HCT116 (cell line): Measurements from ENCODE around the gene CMPK2. TPM values are rescaled to one million over a fixed set of nuclear protein-coding genes. Genes with fewer than 3 reads are reported as not detected.

Experiments
- ATAC-seq: fragments of 200-7000 bp; cut with Tn5 transposase; 2 replicates; pipeline ENCODE4 v1.9.1; 2020; ENCODE audit warnings: mild to moderate bottlenecking, moderate library complexity
- BruUV-seq: library from RNA; stranded (reverse); fragments of 400-500 nt; replicated peaks from 2 replicates; lab custom pipeline; 2021; lab: Mats Ljungman, UMichigan
- CTCF ChIA-PET: fragments of 300-600 bp; sonication (Branson Sonifier 250); formaldehyde crosslinking; loops from one replicate; lab custom pipeline; 2021; ENCODE audit warnings: antibody characterized with exemption; lab: Charles Lee
- POLR2A ChIA-PET: fragments of 300-600, 350-600 bp; sonication (Branson Sonifier 250); formaldehyde crosslinking; loops from one replicate; lab custom pipeline; 2021; ENCODE audit warnings: antibody characterized with exemption; lab: Charles Lee
- RAD21 ChIA-PET, 2 experiments: fragments of 300-600 bp; sonication (Branson Sonifier 250); formaldehyde crosslinking; loops; one replicate each; lab custom pipeline; 2023; ENCODE audit warnings: low total read pairs in 2 of 2; ENCODE audit not compliant: uncharacterized antibody in 2 of 2, unreplicated experiment in 2 of 2, low non-redundant PET in 1 of 2; lab: Charles Lee
- DNase-seq: peaks from one replicate; pipeline ENCODE4 v3.0.0-alpha.2; 2010; ENCODE audit warnings: low read depth, low spot score
- H2AFZ ChIP-seq: fragments of 200-600 bp; shearing (Covaris generic), sonication (generic); 2 replicates; pipeline ENCODE4 v1.6.1; 2017; ENCODE audit warnings: low read depth, mixed run types, mixed read lengths, antibody characterized with exemption, low read length; ENCODE audit not compliant: poor library complexity, severe bottlenecking
- H3K27ac ChIP-seq: 2 replicates; pipeline ENCODE4 v1.5.1; 2012; ENCODE audit warnings: low read depth, low read length
- H3K27me3 ChIP-seq: fragments of 200-600 bp; sonication (generic); 2 replicates; pipeline ENCODE4 v1.6.1; 2016; ENCODE audit warnings: mixed run types, low read length, mixed read lengths; ENCODE audit not compliant: insufficient read depth
- H3K36me3 ChIP-seq, 2 experiments: fragments of 200-500 bp in 1 of 2; fragments of 200-600 bp in 1 of 2; sonication (Bioruptor generic) in 1 of 2; sonication (generic) in 1 of 2; 2 replicates each; pipeline versions ENCODE4 v1.5.1 to v1.6.1; 2014 to 2016; ENCODE audit warnings: low read length in 2 of 2, inconsistent platforms in 1 of 2, mixed read lengths in 1 of 2, mixed run types in 1 of 2; ENCODE audit not compliant: insufficient read depth in 2 of 2, control insufficient read depth in 1 of 2
- H3K4me1 ChIP-seq, 2 experiments: fragments of 200-600 bp in 1 of 2; sonication (generic) in 1 of 2; 2 replicates each; pipeline versions ENCODE4 v1.5.1 to v1.6.1; 2012 to 2017; ENCODE audit warnings: low read length in 2 of 2, inconsistent platforms in 1 of 2, mild to moderate bottlenecking in 1 of 2, mixed read lengths in 1 of 2, mixed run types in 1 of 2, moderate library complexity in 1 of 2; ENCODE audit not compliant: insufficient read depth in 2 of 2, control insufficient read depth in 1 of 2
- H3K4me2 ChIP-seq: fragments of 200-600 bp; sonication (generic); 2 replicates; pipeline ENCODE4 v1.6.1; 2017; ENCODE audit warnings: mixed run types, low read length, mixed read lengths
- H3K4me3 ChIP-seq, 2 experiments: fragments of 200-600 bp in 1 of 2; sonication (generic) in 1 of 2; replicated peaks in 1 of 2; 2 replicates each; pipeline ENCODE4 v1.5.1; 2011 to 2016; ENCODE audit warnings: low read length in 2 of 2, control low read depth in 1 of 2, low read depth in 1 of 2, mild to moderate bottlenecking in 1 of 2, mixed read lengths in 1 of 2, mixed run types in 1 of 2
- H3K79me2 ChIP-seq: fragments of 200-600 bp; sonication (generic); 2 replicates; pipeline ENCODE4 v1.6.1; 2017; ENCODE audit warnings: mild to moderate bottlenecking, mixed run types, low read length, moderate library complexity, mixed read lengths; ENCODE audit not compliant: insufficient read depth
- H3K9ac ChIP-seq: fragments of 200-600 bp; sonication (generic); 2 replicates; pipeline ENCODE4 v1.6.1; 2016; ENCODE audit warnings: low read length, mixed read lengths
- H3K9me2 ChIP-seq: fragments of 200-600 bp; sonication (generic), shearing (Covaris generic); 2 replicates; pipeline ENCODE4 v1.6.1; 2017; ENCODE audit warnings: mixed run types, mild to moderate bottlenecking, moderate library complexity; ENCODE audit not compliant: insufficient read depth
- H3K9me3 ChIP-seq, 2 experiments: fragments of 200-500 bp in 1 of 2; fragments of 200-600 bp in 1 of 2; sonication (Bioruptor generic) in 1 of 2; sonication (generic) in 1 of 2; 2 replicates each; pipeline ENCODE4 v1.6.1; 2014 to 2017; ENCODE audit warnings: low read length in 2 of 2, mixed read lengths in 2 of 2, inconsistent platforms in 1 of 2, low read depth in 1 of 2, mild to moderate bottlenecking in 1 of 2, mixed run types in 1 of 2, moderate library complexity in 1 of 2; ENCODE audit not compliant: control insufficient read depth in 1 of 2, insufficient read depth in 1 of 2
- H4K20me1 ChIP-seq: fragments of 200-600 bp; sonication (generic), shearing (Covaris generic); 2 replicates; pipeline ENCODE4 v1.6.1; 2017; ENCODE audit warnings: mixed run types, mild to moderate bottlenecking, moderate library complexity; ENCODE audit not compliant: insufficient read depth
- ATF3 ChIP-seq: IDR thresholded peaks from 2 replicates; pipeline ENCODE4 v1.6.1; 2012
- CBX3 ChIP-seq: IDR thresholded peaks from 2 replicates; pipeline ENCODE4 v1.6.1; 2012; ENCODE audit warnings: low read depth
- CEBPB ChIP-seq: IDR thresholded peaks from 2 replicates; pipeline ENCODE4 v1.6.1; 2012; ENCODE audit warnings: low read depth
- CTCF ChIP-seq, 3 experiments: fragments of 200-600 bp in 1 of 3; sonication (generic) in 1 of 3; IDR thresholded peaks in 2 of 3; conservative IDR thresholded peaks in 1 of 3; 2 replicates each; pipeline ENCODE4 v1.5.1; 2012 to 2017; ENCODE audit warnings: low read depth in 2 of 3, low read length in 2 of 3, antibody characterized with exemption in 1 of 3, borderline replicate concordance in 1 of 3, control low read depth in 1 of 3, mild to moderate bottlenecking in 1 of 3, mixed read lengths in 1 of 3, mixed run types in 1 of 3, moderate library complexity in 1 of 3; ENCODE audit not compliant: insufficient read depth in 1 of 3
- EGR1 ChIP-seq: IDR thresholded peaks from 2 replicates; pipeline ENCODE4 v1.6.1; 2012; ENCODE audit warnings: low read depth
- ELF1 ChIP-seq: IDR thresholded peaks from 2 replicates; pipeline ENCODE4 v1.6.1; 2012; ENCODE audit warnings: low read depth, borderline replicate concordance
- FOSL1 ChIP-seq: IDR thresholded peaks from 2 replicates; pipeline ENCODE4 v1.6.1; 2012; ENCODE audit warnings: low read depth
- JUND ChIP-seq: IDR thresholded peaks from 2 replicates; pipeline ENCODE4 v1.6.1; 2012
- MAX ChIP-seq: IDR thresholded peaks from 2 replicates; pipeline ENCODE4 v1.6.1; 2012
- POLR2A ChIP-seq: IDR thresholded peaks from 2 replicates; pipeline ENCODE4 v1.7.0; 2011; ENCODE audit warnings: borderline replicate concordance; ENCODE audit not compliant: insufficient read depth, insufficient read length; ENCODE audit errors: extremely low read depth
- SIN3A ChIP-seq: IDR thresholded peaks from 2 replicates; pipeline ENCODE4 v1.6.1; 2012; ENCODE audit warnings: low read depth
- SP1 ChIP-seq: IDR thresholded peaks from 2 replicates; pipeline ENCODE4 v1.6.1; 2012; ENCODE audit warnings: low read depth
- TCF7L2 ChIP-seq: IDR thresholded peaks from 2 replicates; pipeline ENCODE4 v1.7.0; 2011; ENCODE audit warnings: borderline replicate concordance, inconsistent platforms; ENCODE audit not compliant: insufficient read depth, insufficient read length; ENCODE audit errors: extremely low read depth
- YY1 ChIP-seq: IDR thresholded peaks from 2 replicates; pipeline ENCODE4 v1.6.1; 2011; ENCODE audit warnings: low read length, low read depth, moderate library complexity, mild to moderate bottlenecking; ENCODE audit not compliant: insufficient replicate concordance; ENCODE audit errors: extremely low read depth
- ZBTB33 ChIP-seq: IDR thresholded peaks from 2 replicates; pipeline ENCODE4 v1.6.1; 2011; ENCODE audit warnings: mild to moderate bottlenecking, low read length, moderate library complexity; ENCODE audit not compliant: insufficient replicate concordance; ENCODE audit errors: extremely low read depth
- ZFX ChIP-seq: fragments of 450-650 bp; IDR thresholded peaks from 2 replicates; pipeline ENCODE4 v1.6.1; 2017
- ZNF274 ChIP-seq: fragments of 200-500 bp; sonication (Bioruptor generic); IDR thresholded peaks from 2 replicates; pipeline ENCODE4 v1.6.1; 2014; ENCODE audit warnings: mild to moderate bottlenecking, low read depth, low read length, inconsistent platforms
- intact Hi-C: fragments of 100-400 bp; cut with micrococcal nuclease; formaldehyde crosslinking; loops from 2 replicates; pipeline ENCODE4 v1.10.0; 2022
- total RNA-seq: library from RNA; stranded (reverse); gene quantifications from one replicate; pipeline ENCODE4 v1.2.1, GENCODE V29; 2021; ENCODE audit not compliant: unreplicated experiment

CMPK2 gene
- total RNA-seq, 1 experiment from 2014 or later = 1.5 TPM

- Histone ChIP-seq H3K79me2 (peaks cover 3% of the 10 kb centered on the region; the same call in 1 of the 2 replicates), H3K9ac (no peak overlapping the region), H2AFZ (no peak overlapping the region), H3K9me3 (no peaks in the 10 kb centered on the region), H3K4me2 (no peak overlapping the region), H3K4me1 (peaks cover 9 to 30% of the 10 kb centered on the region in 2 experiments; a peak in 3 of 4 replicates), H3K27ac (no peak overlapping the region), H4K20me1 (no peaks in the 10 kb centered on the region), H3K36me3 (no peaks in the 10 kb centered on the region), H3K4me3 (no peak overlapping the region), H3K27me3 (no peaks in the 10 kb centered on the region), H3K9me2 (no peaks in the 10 kb centered on the region)
- intact Hi-C loops = loop anchor here (5.0 kb wide), 1 partner anchor 127 kb away; no protein-coding TSS in a partner anchor
- ChIA-PET CTCF (interaction anchor here (0.7 to 1.8 kb wide), 3 partner anchors 10 to 129 kb away, joined by 3 to 7 read pairs (median 4); no protein-coding TSS in a partner anchor), POLR2A (no interaction called here), RAD21 (no interaction called here)
- DNase-seq = no peak
- ATAC-seq = no peak
- BruUV-seq = no TSS peak
- TF ChIP-seq CEBPB (no peak), CTCF (IDR thresholded peaks at IDR 0.05 in 2 of 3, conservative IDR thresholded peaks at IDR 0.05 in 1 of 3; ENCODE audit: borderline replicate concordance in 1 of 3, insufficient read depth in 1 of 3, low read depth in 2 of 3, low read length in 2 of 3) (no peak), FOSL1 (no peak), TCF7L2 (no peak), POLR2A (no peak), YY1 (no peak), SIN3A (no peak)
Measured at GRCh38 chr2:6915399-6915798, 49.7 kb upstream of the CMPK2 start.

- RAD21 ChIA-PET = no interaction called here
- POLR2A ChIA-PET = no interaction called here
- Histone ChIP-seq H3K9me2 (no peaks in the 10 kb centered on the region), H3K4me1 (peaks cover 9 to 30% of the 10 kb centered on the region in 2 experiments; a peak in 3 of 4 replicates), H3K4me2 (0 out of 2 replicates have a peak overlapping the region, but pooled peaks have one; percentile 22), H3K79me2 (peaks cover 3% of the 10 kb centered on the region; the same call in 1 of the 2 replicates), H3K27me3 (no peaks in the 10 kb centered on the region), H3K4me3 (no peak overlapping the region), H3K27ac (no peak overlapping the region), H3K36me3 (no peaks in the 10 kb centered on the region), H4K20me1 (no peaks in the 10 kb centered on the region), H3K9me3 (no peaks in the 10 kb centered on the region), H2AFZ (no peak overlapping the region), H3K9ac (no peak overlapping the region)
- ATAC-seq (no peak), DNase-seq (peak; percentile 71)
- BruUV-seq = no TSS peak
- CTCF ChIA-PET = interaction anchor here (0.7 to 1.8 kb wide), 2 partner anchors 9 to 129 kb away, joined by 3 to 7 read pairs; no protein-coding TSS in a partner anchor
- intact Hi-C loops = loop anchor here (5.0 kb wide), 1 partner anchor 127 kb away; no protein-coding TSS in a partner anchor
- TF ChIP-seq ZNF274 (no peak), SP1 (peak; percentile 69), ELF1 (no peak), TCF7L2 (no peak), EGR1 (no peak), CBX3 (peak; percentile 65; the same call in 1 of the 2 replicates), MAX (no peak), ZBTB33 (no peak), JUND (peak; percentile 88), CEBPB (no peak), ZFX (no peak), ATF3 (no peak)
Measured at GRCh38 chr2:6914828-6915227, 49.1 kb upstream of the CMPK2 start.
